HAP-1 (cell line): ENCODE measurements around the gene AP3D1.

Experiments used
- DNase-seq, 2 experiments: peaks; one replicate each; pipeline ENCODE4 v3.0.0-alpha.2; 2016 to 2020; ENCODE audit warnings: low spot score in 2 of 2
- H3K27me3 ChIP-seq: fragments of 250-450 bp; sonication (Bioruptor Pico); 2 replicates; pipeline ENCODE4 v1.5.1; 2020; ENCODE audit warnings: low read depth, mild to moderate bottlenecking, moderate library complexity
- H3K36me3 ChIP-seq: fragments of 250-450 bp; sonication (Bioruptor Pico); replicated peaks from 2 replicates; pipeline ENCODE4 v1.5.1; 2020; ENCODE audit warnings: mild to moderate bottlenecking
- H3K4me1 ChIP-seq: fragments of 250-450 bp; sonication (Bioruptor Pico); 2 replicates; pipeline ENCODE4 v1.5.1; 2020; ENCODE audit warnings: mild to moderate bottlenecking
- H3K4me3 ChIP-seq: fragments of 250-450 bp; sonication (Bioruptor Pico); 2 replicates; pipeline ENCODE4 v1.5.1; 2020; ENCODE audit warnings: mild to moderate bottlenecking, moderate library complexity
- H3K9me3 ChIP-seq: fragments of 250-450 bp; sonication (Bioruptor Pico); 2 replicates; pipeline ENCODE4 v1.5.1; 2020; ENCODE audit warnings: mild to moderate bottlenecking, moderate library complexity
- in situ Hi-C: fragments of 300-500 bp; cut with MboI; formaldehyde crosslinking; loops from 3 replicates; pipeline ENCODE4 v1.14.3; 2020; ENCODE audit warnings: low sequenced_read_pairs, inconsistent platforms, mixed read lengths

The AP3D1 gene

GRCh38 chr19:2050991-2051772 is 100.2 kb downstream of the AP3D1 start, which contains the start of gene MKNK2:
TSS of gene MKNK2 (minus strand) at chr19:2051244. CDS start at chr19:2050851, 393 bp downstream.
- Histone ChIP-seq H3K4me1 (peaks cover 6% of the 10 kb centered on the region; the same call in 1 of the 2 replicates), H3K4me3 (peak within 1 kb of the TSS; percentile 74), H3K9me3 (no peaks in the 10 kb centered on the region), H3K27me3 (no peaks in the 10 kb centered on the region), H3K36me3 (peaks cover 18% of the 10 kb centered on the region)
- in situ Hi-C loops, result no loop called here
- peak; percentile 73 to 95 for DNase-seq
